Tibial nerve (tissue), 4 donors: Measurements from ENCODE around the gene ATP2C2. TPM values are rescaled to one million over a fixed set of nuclear protein-coding genes. Genes with fewer than 3 reads are reported as not detected.

ENCODE experiments used
- DNase-seq, 2 donors: peaks; one replicate each; pipeline ENCODE4 v3.0.0-alpha.2; 2019; ENCODE audit warnings: low spot score in 2 of 2
- H3K27ac ChIP-seq, 4 donors: fragments of 200-600 bp; sonication (generic) in 3 of 4; one replicate each; pipeline ENCODE4 v1.5.1; 2017 to 2019; ENCODE audit warnings: mild to moderate bottlenecking in 1 of 4
- H3K27me3 ChIP-seq, 2 donors: fragments of 200-600 bp; sonication (generic) in 1 of 2; one replicate each; pipeline versions ENCODE4 v1.5.1 to v1.6.0; 2017 to 2019
- H3K36me3 ChIP-seq, 3 donors: fragments of 200-600 bp; sonication (generic); one replicate each; pipeline ENCODE4 v1.5.1; 2018 to 2019
- H3K4me1 ChIP-seq, 4 donors: fragments of 200-600 bp; sonication (generic) in 3 of 4; one replicate each; pipeline ENCODE4 v1.5.1; 2017 to 2019
- H3K4me3 ChIP-seq, 4 donors: fragments of 200-600 bp; sonication (generic) in 3 of 4; one replicate each; pipeline ENCODE4 v1.5.1; 2017 to 2019; ENCODE audit warnings: mild to moderate bottlenecking in 1 of 4, moderate library complexity in 1 of 4
- H3K9me3 ChIP-seq, 4 donors: fragments of 200-600 bp; sonication (generic) in 3 of 4; one replicate each; pipeline ENCODE4 v1.5.1; 2017 to 2019
- CTCF ChIP-seq, 5 experiments: fragments of 200-600 bp in 3 of 5; fragments of 450-650 bp in 2 of 5; sonication (generic) in 3 of 5; IDR thresholded peaks; one replicate each; pipeline ENCODE4 v1.5.1; 2016 to 2019; ENCODE audit warnings: antibody characterized with exemption in 5 of 5, mild to moderate bottlenecking in 3 of 5, moderate library complexity in 2 of 5
- EP300 ChIP-seq, 2 donors: sonication (generic); formaldehyde crosslinking; IDR thresholded peaks; one replicate each; pipeline ENCODE4 v1.6.1; 2017; ENCODE audit warnings: antibody characterized with exemption in 2 of 2, mild to moderate bottlenecking in 1 of 2
- POLR2A ChIP-seq, 2 donors: fragments of 450-650 bp; IDR thresholded peaks; one replicate each; pipeline ENCODE4 v1.6.1; 2017; ENCODE audit warnings: antibody characterized with exemption in 2 of 2, mild to moderate bottlenecking in 2 of 2, moderate library complexity in 2 of 2
- WGBS, 2 donors: methylation state at CpG; one replicate each; pipeline ENCODE4 v1.1.5; 2018; 5-methylcytosine and 5-hydroxymethylcytosine counted together
- total RNA-seq, 4 donors: library from RNA; depleted of rRNA; stranded (reverse); fragments of >200 nt; gene quantifications; one replicate each; pipeline ENCODE4 v1.1.0, GENCODE V29; 2016

The ATP2C2 gene
- total RNA-seq, 4 donors from 2014 or later, result not detected

- H3K27ac ChIP-seq, result no peak overlapping the region
- no peaks in the 10 kb centered on the region for H3K9me3 ChIP-seq
- no peak overlapping the region for H3K4me3 ChIP-seq
- no peaks in the 10 kb centered on the region for H3K4me1 ChIP-seq
- no peaks in the 10 kb centered on the region for H3K36me3 ChIP-seq
- no peak for DNase-seq
- no peak for TF ChIP-seq POLR2A (IDR thresholded peaks at IDR 0.05)
- TF ChIP-seq CTCF (IDR thresholded peaks at IDR 0.05), result no peak
- TF ChIP-seq EP300 (IDR thresholded peaks at IDR 0.05), result no peak
- H3K27me3 ChIP-seq, result peaks cover 0 to 13% of the 10 kb centered on the region in 2 donors
- 58 to 70% methylated on average over 4 of the region's 4 CpGs for WGBS, 2 donors
These were observed 62.5 kb downstream of the ATP2C2 start for GRCh38 chr16:84430860-84431259.

- Histone ChIP-seq H3K27me3 (peaks cover 0 to 7% of the 10 kb centered on the region in 2 donors), H3K9me3 (no peaks in the 10 kb centered on the region), H3K4me1 (no peaks in the 10 kb centered on the region), H3K27ac (no peak overlapping the region), H3K4me3 (no peak overlapping the region), H3K36me3 (no peaks in the 10 kb centered on the region)
- no peak for DNase-seq
- no peak for TF ChIP-seq POLR2A (IDR thresholded peaks at IDR 0.05)
- no peak for TF ChIP-seq CTCF (IDR thresholded peaks at IDR 0.05)
- no peak for TF ChIP-seq EP300 (IDR thresholded peaks at IDR 0.05)
- WGBS, 2 donors, result 47 to 51% methylated on average over 5 of the region's 5 CpGs
These were observed 66.5 kb downstream of the ATP2C2 start for GRCh38 chr16:84434800-84435199.

- H3K4me3 ChIP-seq, result no peak overlapping the region
- WGBS, 2 donors, result 78 to 84% methylated on average over 7 to 10 of the region's 10 CpGs
- TF ChIP-seq CTCF (IDR thresholded peaks at IDR 0.05), result no peak
- no peak for TF ChIP-seq POLR2A (IDR thresholded peaks at IDR 0.05)
- TF ChIP-seq EP300 (IDR thresholded peaks at IDR 0.05), result no peak
- no peaks in the 10 kb centered on the region for H3K4me1 ChIP-seq
- H3K36me3 ChIP-seq, result no peaks in the 10 kb centered on the region
- DNase-seq, result no peak
- H3K9me3 ChIP-seq, result no peaks in the 10 kb centered on the region
- no peak overlapping the region for H3K27ac ChIP-seq
- peaks cover 0 to 7% of the 10 kb centered on the region in 2 donors for H3K27me3 ChIP-seq
These were observed 67.9 kb downstream of the ATP2C2 start for GRCh38 chr16:84436196-84436595.

GRCh38 chr16:84438971-84439696 is 70.8 kb downstream of the ATP2C2 start:
- H3K27ac ChIP-seq, result no peak overlapping the region
- 37% methylated on average over 15 of the region's 15 CpGs for WGBS, 2 donors
- H3K4me3 ChIP-seq, result no peak overlapping the region
- no peaks in the 10 kb centered on the region for H3K4me1 ChIP-seq
- H3K36me3 ChIP-seq, result no peaks in the 10 kb centered on the region
- no peak for DNase-seq
- H3K9me3 ChIP-seq, result no peaks in the 10 kb centered on the region
- TF ChIP-seq EP300 (IDR thresholded peaks at IDR 0.05) (no peak), POLR2A (IDR thresholded peaks at IDR 0.05) (no peak), CTCF (IDR thresholded peaks at IDR 0.05) (no peak)
- peaks cover 0 to 10% of the 10 kb centered on the region in 2 donors for H3K27me3 ChIP-seq

GRCh38 chr16:84442416-84443145 is 74.2 kb downstream of the ATP2C2 start:
- 81 to 87% methylated on average over 19 of the region's 19 CpGs for WGBS, 2 donors
- no peak for TF ChIP-seq EP300 (IDR thresholded peaks at IDR 0.05)
- TF ChIP-seq CTCF (IDR thresholded peaks at IDR 0.05), result no peak
- TF ChIP-seq POLR2A (IDR thresholded peaks at IDR 0.05), result no peak
- Histone ChIP-seq H3K4me3 (no peak overlapping the region), H3K27ac (no peak overlapping the region), H3K9me3 (no peaks in the 10 kb centered on the region), H3K27me3 (peaks cover 0 to 10% of the 10 kb centered on the region in 2 donors), H3K4me1 (peaks cover 0 to 6% (median 0%) of the 10 kb centered on the region in 4 donors), H3K36me3 (no peaks in the 10 kb centered on the region)
- no peak for DNase-seq
